HCEC 1CT (cell line): ENCODE measurements around the gene SLC22A25.
"Not testable (repeated sequence)": the region's sequence is repeated elsewhere in the genome, so short reads cannot be mapped to it uniquely, and the experiment has no call there.

Source experiments
- DNase-seq: peaks from one replicate; pipeline ENCODE4 v3.0.0-alpha.2; 2017

The SLC22A25 gene

DNA sequence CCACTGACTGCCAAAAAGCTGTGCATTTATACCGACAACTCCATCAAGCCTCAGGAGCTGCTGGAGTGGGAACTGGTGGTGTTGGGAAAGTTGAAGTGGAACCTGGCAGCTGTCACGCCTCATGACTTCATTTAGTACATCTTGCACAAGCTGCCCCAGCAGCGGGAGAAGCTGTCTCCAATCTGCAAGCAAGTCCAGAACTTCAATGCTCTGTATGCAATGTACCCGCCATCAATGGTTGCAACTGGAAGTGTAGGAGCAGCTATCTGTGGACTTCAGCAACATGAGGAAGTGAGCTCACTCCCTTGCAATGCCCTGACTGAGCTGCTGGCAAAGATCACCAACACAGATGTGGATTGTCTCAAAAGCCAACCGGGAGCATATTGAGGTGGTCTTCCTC, at the start of gene SLC22A25:
Gene SLC22A25, minus strand, starts transcription at position 67 of the 400 bp plus-strand sequence. CDS start 13,947 bp downstream, outside the sequence.
- no peak for DNase-seq

- DNase-seq, result no peak
These were observed 46.9 kb upstream of the SLC22A25 start for GRCh38 chr11:63290285-63290684.

DNA sequence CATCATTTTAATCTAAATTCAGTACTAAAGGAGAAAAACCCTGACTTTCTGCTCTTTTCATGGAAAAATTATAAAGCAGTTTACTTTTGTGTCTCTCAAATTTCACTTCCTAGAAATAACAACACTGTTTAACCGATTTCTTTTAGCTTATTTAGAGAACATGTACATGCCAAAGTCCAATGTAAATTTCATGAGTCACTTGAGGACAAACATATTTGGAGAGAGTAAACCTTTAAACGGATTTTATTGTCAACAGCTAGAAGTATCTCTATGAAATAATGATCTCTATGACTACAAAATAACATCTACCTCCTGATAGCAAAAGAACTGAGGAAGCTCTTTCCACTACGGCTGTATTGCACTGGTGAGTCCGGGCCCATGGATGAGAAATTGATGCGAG, 46.3 kb upstream of the SLC22A25 start:
- no peak for DNase-seq

DNA sequence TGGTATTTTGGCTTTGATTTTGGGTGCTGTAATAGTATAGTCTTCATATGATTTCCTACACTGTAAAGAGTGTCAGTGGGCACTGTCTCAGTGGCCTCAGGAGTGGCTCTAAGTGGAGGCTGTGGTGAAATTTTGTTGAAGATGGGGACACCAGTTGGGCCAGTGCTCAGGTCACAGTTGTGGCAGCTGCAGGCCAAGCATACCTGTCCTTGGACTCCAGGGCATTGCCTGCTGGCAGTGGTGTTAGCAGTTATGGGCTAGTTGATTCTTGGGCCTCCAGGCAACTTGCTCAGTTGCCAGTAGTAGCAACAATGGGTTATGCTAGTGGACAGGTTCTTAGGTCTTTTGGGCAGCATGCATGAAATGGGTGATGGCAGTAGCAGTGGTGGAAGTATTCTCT, 39.2 kb upstream of the SLC22A25 start:
- no peak for DNase-seq

DNA sequence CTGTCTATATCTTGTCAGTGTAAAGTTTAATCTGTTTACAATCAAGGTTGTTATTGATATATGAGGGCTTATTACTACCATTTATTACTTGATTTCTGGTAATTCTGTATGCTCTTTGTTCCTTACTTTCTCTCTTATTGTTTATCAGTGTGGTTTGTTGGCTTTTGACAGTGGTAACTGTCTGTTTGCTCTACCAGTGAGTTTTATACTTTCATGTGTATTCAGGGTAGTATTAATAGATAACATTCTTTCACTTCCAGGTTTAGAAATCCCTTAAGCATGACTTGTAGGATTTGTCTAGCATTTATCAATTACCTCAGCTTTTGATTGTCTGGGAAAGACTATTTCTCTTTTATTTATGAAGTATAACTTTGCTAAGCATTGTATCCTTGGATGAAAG, 37.5 kb upstream of the SLC22A25 start:
- DNase-seq, result no peak

GRCh38 chr11:63277345-63277943, 34.0 kb upstream of the SLC22A25 start:
- DNase-seq, result no peak

GRCh38 chr11:63274776-63275175, 31.4 kb upstream of the SLC22A25 start:
- DNase-seq, result no peak

GRCh38 chr11:63273685-63274084, 30.3 kb upstream of the SLC22A25 start:
- no peak for DNase-seq

GRCh38 chr11:63262547-63262946, 19.1 kb upstream of the SLC22A25 start:
- no peak for DNase-seq

GRCh38 chr11:63251312-63251711, 7.9 kb upstream of the SLC22A25 start:
- DNase-seq, result no peak

GRCh38 chr11:63250162-63251050, 7.0 kb upstream of the SLC22A25 start:
- DNase-seq, result no peak

- no peak for DNase-seq
These were observed 5.6 kb upstream of the SLC22A25 start for GRCh38 chr11:63248966-63249365.

DNA sequence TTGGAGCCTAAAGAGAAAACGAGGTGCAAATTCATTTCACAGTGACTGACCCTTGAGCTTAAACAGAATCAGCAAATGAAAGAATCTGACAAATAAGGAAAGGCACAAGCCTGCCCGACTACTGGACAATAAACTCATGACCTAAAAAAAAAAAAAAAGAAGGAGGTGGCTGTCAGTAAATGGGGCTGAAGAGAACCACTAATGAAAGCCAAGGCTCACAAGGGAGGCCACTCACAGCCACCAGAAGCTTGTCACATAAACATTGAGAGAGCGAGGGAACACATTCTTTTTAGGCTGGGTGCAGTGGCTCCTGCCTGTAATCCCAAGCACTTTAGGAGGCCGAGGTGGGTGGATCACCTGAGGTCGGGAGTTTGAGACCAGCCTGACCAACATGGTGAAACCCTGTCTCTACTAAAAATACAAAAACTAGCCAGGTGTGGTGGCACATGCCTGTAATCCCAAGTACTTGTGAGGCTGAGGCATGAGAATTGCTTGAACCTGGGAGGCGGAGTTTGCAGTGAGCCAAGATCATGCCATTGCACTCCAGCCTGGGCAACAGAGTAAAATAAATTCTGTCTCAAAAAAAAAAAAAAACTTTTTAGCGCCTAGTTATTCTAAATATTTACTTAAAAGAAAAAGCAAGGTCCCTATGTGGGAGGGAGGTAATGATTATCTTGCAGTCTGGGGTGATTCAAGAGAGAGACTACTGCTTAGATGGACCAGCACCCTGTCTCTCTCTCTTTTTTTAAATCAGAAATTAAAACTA, 4.0 kb upstream of the SLC22A25 start:
- not testable (repeated sequence) for DNase-seq

DNA sequence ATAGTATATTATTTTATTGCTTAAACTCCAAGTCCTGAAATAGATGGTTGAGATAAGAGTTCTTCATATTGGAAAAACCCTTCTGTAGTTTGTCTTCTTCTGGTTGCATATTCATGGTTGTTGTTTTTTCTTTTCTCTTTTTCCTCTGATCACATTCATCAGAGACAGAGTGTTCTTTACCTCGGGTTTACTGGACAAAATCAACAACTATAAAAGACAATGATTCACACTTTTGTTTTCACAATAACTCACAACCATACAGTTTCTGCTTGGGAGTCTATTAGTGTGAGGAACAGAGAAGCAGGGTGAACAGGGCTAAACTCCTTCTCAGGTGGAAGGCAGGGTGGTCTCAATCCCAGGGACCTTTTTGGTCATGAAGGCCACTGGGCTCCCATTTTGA, 2.6 kb upstream of the SLC22A25 start:
- no peak for DNase-seq

- no peak for DNase-seq
These were observed 1.5 kb upstream of the SLC22A25 start for GRCh38 chr11:63244862-63245261.

DNA sequence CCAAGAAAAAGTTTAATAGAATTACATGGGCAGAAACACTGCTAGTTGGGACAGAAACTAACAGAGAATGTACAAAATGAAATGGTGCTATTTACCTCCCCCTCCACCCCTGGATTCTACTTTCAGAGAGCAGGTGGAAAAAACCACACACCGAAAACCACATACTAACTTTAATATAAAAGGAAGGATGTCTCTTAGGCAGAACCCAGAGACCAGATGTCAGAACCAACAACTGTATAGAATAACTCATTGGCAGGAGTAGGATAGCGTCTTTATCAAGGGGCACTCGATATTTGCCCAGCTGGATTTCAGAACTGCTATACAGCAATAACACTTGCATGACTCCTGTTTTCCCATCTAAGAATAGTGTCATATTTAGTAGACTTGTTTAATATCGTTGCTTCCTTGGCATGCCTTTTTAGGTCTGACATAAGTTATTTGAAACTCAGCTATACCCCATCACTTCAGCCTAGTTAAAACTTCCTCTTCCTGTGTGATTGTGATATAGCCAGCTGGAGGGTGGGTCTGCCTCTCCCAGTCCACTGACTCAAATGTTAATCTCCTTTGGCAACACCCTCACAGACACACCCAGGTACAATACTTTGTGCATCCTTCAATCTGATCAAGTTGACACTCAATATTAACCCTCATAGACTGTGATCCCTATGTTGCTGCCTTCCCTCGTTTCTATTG, 1.2 kb downstream of the SLC22A25 start:
- DNase-seq, result no peak

DNA sequence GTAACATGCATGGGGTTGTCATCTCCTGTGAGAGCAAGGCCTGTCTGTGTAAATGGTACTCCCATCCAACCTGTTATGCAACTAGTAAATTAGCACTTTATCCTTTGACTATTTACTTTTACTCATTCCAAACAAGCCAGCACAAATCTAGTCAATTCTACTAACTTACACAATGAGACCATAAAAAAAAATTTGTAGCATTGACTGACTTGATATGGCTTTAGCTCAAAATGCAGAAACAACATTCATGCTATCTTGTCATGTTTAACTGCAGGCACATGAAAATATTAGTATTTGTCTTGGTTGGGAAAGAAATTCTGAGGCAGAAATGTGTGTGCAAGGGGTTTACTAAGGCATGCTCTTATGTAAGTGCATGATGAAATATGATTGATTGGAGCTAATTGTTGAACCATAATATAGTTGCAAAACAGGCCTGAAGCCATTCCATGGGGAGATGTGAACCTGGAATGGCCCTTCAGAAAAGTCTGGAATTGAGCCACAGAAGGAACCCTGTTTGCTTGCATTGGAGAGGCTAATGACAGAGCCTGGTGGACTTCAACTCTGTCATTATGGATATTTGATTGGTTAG, 2.5 kb downstream of the SLC22A25 start:
- DNase-seq, result no peak

DNA sequence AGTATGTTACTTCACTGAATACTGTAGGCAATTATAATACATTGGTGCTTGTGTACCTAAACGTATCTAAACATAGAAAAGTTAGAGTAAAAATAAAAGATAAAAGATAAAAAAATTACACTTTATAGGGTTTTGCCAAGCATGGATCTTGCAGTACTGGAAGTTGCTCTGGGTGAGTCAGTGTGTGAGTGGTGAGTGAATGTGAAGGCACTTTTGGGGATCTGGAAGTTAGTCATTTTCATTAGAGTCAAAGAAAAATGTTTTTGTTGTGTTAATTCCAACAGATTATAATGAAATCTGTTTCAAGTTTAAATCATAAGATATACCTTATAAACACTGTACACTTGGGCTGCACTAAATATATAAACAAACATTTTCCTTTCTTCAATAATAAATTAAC, 3.3 kb downstream of the SLC22A25 start:
- DNase-seq, result no peak

DNA sequence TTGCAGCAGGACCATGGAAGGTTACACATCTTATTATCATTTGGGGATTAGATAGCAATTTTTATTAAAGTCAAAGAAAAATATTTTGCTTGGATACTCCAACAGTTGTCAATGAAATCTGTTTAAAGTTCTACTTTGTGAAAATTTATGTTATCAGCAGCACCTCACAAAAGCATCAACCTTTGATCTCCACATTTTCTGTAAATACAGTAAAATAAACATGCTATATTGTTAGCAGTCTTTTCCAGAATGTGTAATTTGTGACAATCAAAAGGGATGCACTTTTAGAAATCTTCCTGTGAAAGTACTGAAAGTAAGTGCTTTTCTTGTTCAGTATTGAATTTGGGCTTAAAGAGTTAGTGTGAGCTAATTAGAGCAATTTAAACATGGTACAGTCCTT, 4.1 kb downstream of the SLC22A25 start:
- DNase-seq, result no peak

DNA sequence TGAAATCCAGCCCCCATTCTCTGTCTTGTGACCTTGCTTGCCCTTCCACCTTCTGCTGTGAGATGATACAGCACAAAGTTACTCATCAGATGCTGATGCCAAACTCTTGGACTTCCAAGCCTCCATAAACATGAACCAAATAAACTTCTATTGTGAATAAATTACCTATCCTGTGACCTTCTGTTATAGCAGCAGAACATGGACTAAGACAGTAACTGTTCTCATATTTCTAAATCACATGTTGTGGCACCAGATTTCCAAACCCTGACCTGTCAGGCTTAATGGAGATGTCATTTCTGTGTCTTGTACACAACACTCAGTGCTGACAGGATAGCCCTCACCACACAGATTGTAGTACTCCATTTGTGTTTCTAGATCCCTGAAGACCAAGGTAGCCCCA, 6.0 kb downstream of the SLC22A25 start:
- no peak for DNase-seq

GRCh38 chr11:63235471-63236461, 7.6 kb downstream of the SLC22A25 start:
- DNase-seq, result not testable (repeated sequence)
